Transverse colon (tissue), 4 donors: ENCODE data around the gene CD59.

Experiments
- CTCF ChIP-seq, 5 experiments: fragments of 200-600 bp in 3 of 5; fragments of 450-650 bp in 2 of 5; sonication (generic) in 3 of 5; IDR thresholded peaks; 1 replicate in 2 of 5; 2 replicates in 3 of 5; pipeline ENCODE4 v1.5.1; 2016 to 2017; ENCODE audit warnings: antibody characterized with exemption in 5 of 5, inconsistent platforms in 3 of 5, mild to moderate bottlenecking in 2 of 5, moderate library complexity in 1 of 5
- POLR2A ChIP-seq: fragments of 450-650 bp; IDR thresholded peaks from one replicate; pipeline ENCODE4 v1.6.1; 2016; ENCODE audit warnings: antibody characterized with exemption, mild to moderate bottlenecking, moderate library complexity
- POLR2AphosphoS5 ChIP-seq, 3 donors: sonication (generic); formaldehyde crosslinking; IDR thresholded peaks; one replicate each; pipeline ENCODE4 v1.6.1; 2016; ENCODE audit warnings: antibody characterized with exemption in 3 of 3

GRCh38 chr11:33674035-33674814 is 62.0 kb downstream of the CD59 start:
- TF ChIP-seq CTCF (IDR thresholded peaks at IDR 0.05) (no peak), POLR2AphosphoS5 (IDR thresholded peaks at IDR 0.05) (no peak), POLR2A (no peak)
